ENCODE measurements around the gene TPRG1L.

TPRG1L gene

GRCh38 chr1:3630914-3631313, 6.1 kb downstream of the TPRG1L start:
- H3K4me1 ChIP-seq (ENCODE audit: control insufficient read depth, insufficient read depth, low read length) = peaks cover under 1% of the 10 kb centered on the region; the same call in 1 of the 2 replicates
- peaks cover 84% of the 10 kb centered on the region for H3K36me3 ChIP-seq (ENCODE audit: control insufficient read depth, insufficient read depth, low read length)
- H3K9ac ChIP-seq (ENCODE audit: low read depth, low read length) = no peak overlapping the region
- H3K4me3 ChIP-seq (ENCODE audit: low read depth, low read length) = no peak overlapping the region
- H3K27me3 ChIP-seq (ENCODE audit: control insufficient read depth, insufficient read depth, low read length) = no peaks in the 10 kb centered on the region
- H3K9me3 ChIP-seq (ENCODE audit: control insufficient read depth, insufficient read depth, low read length) = no peaks in the 10 kb centered on the region
- H3K27ac ChIP-seq (ENCODE audit: low read depth, low read length) = peak overlapping the region; percentile 81

- H3K36me3 ChIP-seq (ENCODE audit: control insufficient read depth, insufficient read depth, low read length) = peaks cover 91% of the 10 kb centered on the region
- no peak overlapping the region for H3K9ac ChIP-seq (ENCODE audit: low read depth, low read length)
- peak overlapping the region; percentile 81 for H3K27ac ChIP-seq (ENCODE audit: low read depth, low read length)
- H3K4me1 ChIP-seq (ENCODE audit: control insufficient read depth, insufficient read depth, low read length) = no peaks in the 10 kb centered on the region; the same call in 1 of the 2 replicates
- H3K4me3 ChIP-seq (ENCODE audit: low read depth, low read length) = no peak overlapping the region
- H3K27me3 ChIP-seq (ENCODE audit: control insufficient read depth, insufficient read depth, low read length) = no peaks in the 10 kb centered on the region
- H3K9me3 ChIP-seq (ENCODE audit: control insufficient read depth, insufficient read depth, low read length) = no peaks in the 10 kb centered on the region
These were observed 6.8 kb downstream of the TPRG1L start for GRCh38 chr1:3631320-3632260.

- Histone ChIP-seq H3K36me3 (ENCODE audit: control insufficient read depth, insufficient read depth, low read length) (peaks cover 96% of the 10 kb centered on the region), H3K27ac (ENCODE audit: low read depth, low read length) (peak overlapping the region; percentile 81)
These were observed 7.5 kb downstream of the TPRG1L start for GRCh38 chr1:3632298-3632697.

GRCh38 chr1:3632716-3633343, 8.0 kb downstream of the TPRG1L start:
- H3K9ac ChIP-seq (ENCODE audit: low read depth, low read length) = no peak overlapping the region
- H3K4me1 ChIP-seq (ENCODE audit: control insufficient read depth, insufficient read depth, low read length) = no peaks in the 10 kb centered on the region; the same call in 1 of the 2 replicates
- peak overlapping the region; percentile 81 for H3K27ac ChIP-seq (ENCODE audit: low read depth, low read length)
- peaks cover 95% of the 10 kb centered on the region for H3K36me3 ChIP-seq (ENCODE audit: control insufficient read depth, insufficient read depth, low read length)
- H3K9me3 ChIP-seq (ENCODE audit: control insufficient read depth, insufficient read depth, low read length) = no peaks in the 10 kb centered on the region
- H3K4me3 ChIP-seq (ENCODE audit: low read depth, low read length) = no peak overlapping the region
- H3K27me3 ChIP-seq (ENCODE audit: control insufficient read depth, insufficient read depth, low read length) = no peaks in the 10 kb centered on the region

More at GRCh38 chr1:3632298-3632697, 7.5 kb downstream of the TPRG1L start:
- Histone ChIP-seq H3K9me3 (ENCODE audit: control insufficient read depth, insufficient read depth, low read length) (no peaks in the 10 kb centered on the region), H3K9ac (ENCODE audit: low read depth, low read length) (no peak overlapping the region), H3K4me1 (ENCODE audit: control insufficient read depth, insufficient read depth, low read length) (no peaks in the 10 kb centered on the region; the same call in 1 of the 2 replicates), H3K27me3 (ENCODE audit: control insufficient read depth, insufficient read depth, low read length) (no peaks in the 10 kb centered on the region), H3K4me3 (ENCODE audit: low read depth, low read length) (no peak overlapping the region)

- Histone ChIP-seq H3K9ac (ENCODE audit: low read depth, low read length) (no peak overlapping the region; the same call in 1 of the 2 replicates), H3K9me3 (ENCODE audit: control insufficient read depth, insufficient read depth, low read length) (no peaks in the 10 kb centered on the region), H3K27ac (ENCODE audit: low read depth, low read length) (no peak overlapping the region), H3K27me3 (ENCODE audit: control insufficient read depth, insufficient read depth, low read length) (no peaks in the 10 kb centered on the region), H3K4me1 (ENCODE audit: control insufficient read depth, insufficient read depth, low read length) (no peaks in the 10 kb centered on the region; the same call in 1 of the 2 replicates), H3K4me3 (ENCODE audit: low read depth, low read length) (no peak overlapping the region), H3K36me3 (ENCODE audit: control insufficient read depth, insufficient read depth, low read length) (peaks cover 95% of the 10 kb centered on the region)
These were observed 8.7 kb downstream of the TPRG1L start for GRCh38 chr1:3633344-3634058.

GRCh38 chr1:3634059-3634800, 9.4 kb downstream of the TPRG1L start:
- no peak overlapping the region for H3K4me3 ChIP-seq (ENCODE audit: low read depth, low read length)
- no peak overlapping the region; the same call in 1 of the 2 replicates for H3K9ac ChIP-seq (ENCODE audit: low read depth, low read length)
- H3K4me1 ChIP-seq (ENCODE audit: control insufficient read depth, insufficient read depth, low read length) = no peaks in the 10 kb centered on the region; the same call in 1 of the 2 replicates
- no peaks in the 10 kb centered on the region for H3K9me3 ChIP-seq (ENCODE audit: control insufficient read depth, insufficient read depth, low read length)
- H3K36me3 ChIP-seq (ENCODE audit: control insufficient read depth, insufficient read depth, low read length) = peaks cover 94% of the 10 kb centered on the region
- no peaks in the 10 kb centered on the region for H3K27me3 ChIP-seq (ENCODE audit: control insufficient read depth, insufficient read depth, low read length)
- H3K27ac ChIP-seq (ENCODE audit: low read depth, low read length) = no peak overlapping the region

- Histone ChIP-seq H3K27me3 (ENCODE audit: control insufficient read depth, insufficient read depth, low read length) (no peaks in the 10 kb centered on the region), H3K36me3 (ENCODE audit: control insufficient read depth, insufficient read depth, low read length) (peaks cover 83% of the 10 kb centered on the region), H3K4me1 (ENCODE audit: control insufficient read depth, insufficient read depth, low read length) (no peaks in the 10 kb centered on the region; the same call in 1 of the 2 replicates), H3K9ac (ENCODE audit: low read depth, low read length) (no peak overlapping the region), H3K27ac (ENCODE audit: low read depth, low read length) (no peak overlapping the region), H3K4me3 (ENCODE audit: low read depth, low read length) (no peak overlapping the region), H3K9me3 (ENCODE audit: control insufficient read depth, insufficient read depth, low read length) (no peaks in the 10 kb centered on the region)
These were observed 11.3 kb downstream of the TPRG1L start for GRCh38 chr1:3636080-3636479.

- H3K4me1 ChIP-seq (ENCODE audit: control insufficient read depth, insufficient read depth, low read length) = no peaks in the 10 kb centered on the region; the same call in 1 of the 2 replicates
- H3K4me3 ChIP-seq (ENCODE audit: low read depth, low read length) = no peak overlapping the region
- H3K36me3 ChIP-seq (ENCODE audit: control insufficient read depth, insufficient read depth, low read length) = peaks cover 84% of the 10 kb centered on the region
- no peaks in the 10 kb centered on the region for H3K9me3 ChIP-seq (ENCODE audit: control insufficient read depth, insufficient read depth, low read length)
- H3K27me3 ChIP-seq (ENCODE audit: control insufficient read depth, insufficient read depth, low read length) = no peaks in the 10 kb centered on the region
- no peak overlapping the region for H3K9ac ChIP-seq (ENCODE audit: low read depth, low read length)
- H3K27ac ChIP-seq (ENCODE audit: low read depth, low read length) = no peak overlapping the region
These were observed 11.7 kb downstream of the TPRG1L start for GRCh38 chr1:3636531-3636930.

- Histone ChIP-seq H3K27ac (ENCODE audit: low read depth, low read length) (no peak overlapping the region), H3K4me3 (ENCODE audit: low read depth, low read length) (no peak overlapping the region), H3K9me3 (ENCODE audit: control insufficient read depth, insufficient read depth, low read length) (no peaks in the 10 kb centered on the region), H3K4me1 (ENCODE audit: control insufficient read depth, insufficient read depth, low read length) (no peaks in the 10 kb centered on the region), H3K9ac (ENCODE audit: low read depth, low read length) (no peak overlapping the region), H3K36me3 (ENCODE audit: control insufficient read depth, insufficient read depth, low read length) (peaks cover 74% of the 10 kb centered on the region), H3K27me3 (ENCODE audit: control insufficient read depth, insufficient read depth, low read length) (no peaks in the 10 kb centered on the region)
These were observed 13.2 kb downstream of the TPRG1L start for GRCh38 chr1:3638027-3638426.

- Histone ChIP-seq H3K4me1 (ENCODE audit: control insufficient read depth, insufficient read depth, low read length) (no peaks in the 10 kb centered on the region), H3K27me3 (ENCODE audit: control insufficient read depth, insufficient read depth, low read length) (no peaks in the 10 kb centered on the region), H3K4me3 (ENCODE audit: low read depth, low read length) (no peak overlapping the region), H3K27ac (ENCODE audit: low read depth, low read length) (no peak overlapping the region), H3K36me3 (ENCODE audit: control insufficient read depth, insufficient read depth, low read length) (peaks cover 69% of the 10 kb centered on the region), H3K9me3 (ENCODE audit: control insufficient read depth, insufficient read depth, low read length) (no peaks in the 10 kb centered on the region), H3K9ac (ENCODE audit: low read depth, low read length) (no peak overlapping the region)
These were observed 13.9 kb downstream of the TPRG1L start for GRCh38 chr1:3638676-3639075.
